NCI-H82 (cell line): ENCODE measurements around the gene RINT1.
A peak's percentile ranks its signal among the peaks of the same experiment; 100 is the strongest.
"Not testable (repeated sequence)": the region's sequence is repeated elsewhere in the genome, so short reads cannot be mapped to it uniquely, and the experiment has no call there.

Source experiments
- DNase-seq: peaks from one replicate; lab custom pipeline; 2025; lab: John Stamatoyannopoulos, UW

Gene RINT1

GRCh38 chr7:105531792-105532671 lies at the start of gene RINT1:
Gene RINT1 (plus strand): TSS chr7:105532201. CDS start chr7:105532316, 115 bp downstream.
- peak; percentile 95 for DNase-seq

GRCh38 chr7:105487579-105488571 lies 44.1 kb upstream of the RINT1 start:
- DNase-seq = peak; percentile 7

- DNase-seq = no peak
These were observed 42.6 kb upstream of the RINT1 start for GRCh38 chr7:105489409-105489808.

GRCh38 chr7:105493196-105493922 lies 38.6 kb upstream of the RINT1 start:
- no peak for DNase-seq

GRCh38 chr7:105493923-105494315 lies 38.1 kb upstream of the RINT1 start:
- no peak for DNase-seq

GRCh38 chr7:105496521-105496920 lies 35.5 kb upstream of the RINT1 start:
- no peak for DNase-seq

GRCh38 chr7:105497016-105497415 lies 35.0 kb upstream of the RINT1 start:
- no peak for DNase-seq

- no peak for DNase-seq
These were observed 29.8 kb upstream of the RINT1 start for GRCh38 chr7:105502173-105502572.

GRCh38 chr7:105512415-105512814 lies 19.6 kb upstream of the RINT1 start:
- no peak for DNase-seq

GRCh38 chr7:105512926-105513526 lies 19.0 kb upstream of the RINT1 start:
- DNase-seq = no peak

GRCh38 chr7:105515610-105516009 lies 16.4 kb upstream of the RINT1 start:
- DNase-seq = not testable (repeated sequence)

- no peak for DNase-seq
These were observed 12.6 kb upstream of the RINT1 start for GRCh38 chr7:105519353-105519752.

- DNase-seq = not testable (repeated sequence)
These were observed 11.4 kb upstream of the RINT1 start for GRCh38 chr7:105520620-105521019.

- DNase-seq = peak; percentile 77
These were observed 10.8 kb upstream of the RINT1 start for GRCh38 chr7:105521027-105521716.

- peak; percentile 92 for DNase-seq
These were observed 10.1 kb upstream of the RINT1 start, which contains the start of gene PUS7 for GRCh38 chr7:105521717-105522463. Gene PUS7 (minus strand): TSS chr7:105522271. CDS start chr7:105508512, 13,759 bp downstream.

GRCh38 chr7:105524423-105524822 lies 7.6 kb upstream of the RINT1 start:
- not testable (repeated sequence) for DNase-seq

GRCh38 chr7:105524840-105525239 lies 7.2 kb upstream of the RINT1 start:
- no peak for DNase-seq

- not testable (repeated sequence) for DNase-seq
These were observed 4.3 kb upstream of the RINT1 start for GRCh38 chr7:105527737-105528136.

- DNase-seq = no peak
These were observed 1.9 kb upstream of the RINT1 start for GRCh38 chr7:105530126-105530525.

- DNase-seq = no peak
These were observed 1.5 kb upstream of the RINT1 start for GRCh38 chr7:105530546-105530945.
